HG02885 (cell line): ENCODE results near the gene RPS6KA5.
"Not testable (repeated sequence)": the region's sequence is repeated elsewhere in the genome, so short reads cannot be mapped to it uniquely, and the experiment has no call there.

Experiments used
- ATAC-seq: cut with Tn5 transposase; IDR thresholded peaks from one replicate; pipeline ENCODE4 v1.9.1; 2021; ENCODE audit warnings: mild to moderate bottlenecking; ENCODE audit not compliant: unreplicated experiment, poor library complexity

Gene RPS6KA5

DNA sequence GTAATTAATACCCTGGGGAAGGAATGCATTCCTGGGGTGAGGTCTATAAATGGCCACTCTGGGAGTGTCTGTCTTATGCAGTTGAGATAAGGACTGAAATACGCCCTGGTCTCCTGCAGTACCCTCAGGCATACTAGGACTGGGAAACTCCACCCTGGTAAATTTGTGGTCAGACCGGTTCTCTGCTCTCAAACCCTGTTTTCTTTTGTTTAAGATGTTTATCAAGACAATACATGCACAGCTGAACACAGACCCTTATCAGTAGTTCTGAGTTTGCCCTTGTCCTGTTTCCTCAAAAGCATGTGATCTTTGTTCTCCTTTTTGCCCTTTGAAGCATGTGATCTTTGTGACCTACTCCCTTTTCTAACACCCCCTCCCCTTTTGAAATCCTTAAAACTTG is 106.8 kb downstream of the RPS6KA5 start:
- not testable (repeated sequence) for ATAC-seq

DNA sequence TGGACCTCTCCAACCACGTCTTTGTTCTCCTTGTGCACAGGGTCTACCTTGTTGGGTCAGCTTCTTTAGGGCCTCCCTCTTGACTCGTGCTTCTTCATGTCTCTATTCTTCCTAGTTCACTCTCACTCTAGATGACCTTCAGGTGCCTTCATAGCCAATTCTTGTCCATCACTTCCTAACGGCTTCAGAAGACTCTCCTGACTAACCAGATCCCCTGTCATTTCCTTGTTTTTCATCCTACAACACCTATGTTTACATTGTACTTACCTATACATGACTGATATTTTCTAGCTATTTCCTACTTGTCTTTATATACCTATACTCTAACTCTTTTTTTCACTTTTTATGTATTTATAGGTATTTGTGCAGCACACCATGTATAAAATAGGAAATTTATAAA is 117.1 kb downstream of the RPS6KA5 start:
- no peak for ATAC-seq

DNA sequence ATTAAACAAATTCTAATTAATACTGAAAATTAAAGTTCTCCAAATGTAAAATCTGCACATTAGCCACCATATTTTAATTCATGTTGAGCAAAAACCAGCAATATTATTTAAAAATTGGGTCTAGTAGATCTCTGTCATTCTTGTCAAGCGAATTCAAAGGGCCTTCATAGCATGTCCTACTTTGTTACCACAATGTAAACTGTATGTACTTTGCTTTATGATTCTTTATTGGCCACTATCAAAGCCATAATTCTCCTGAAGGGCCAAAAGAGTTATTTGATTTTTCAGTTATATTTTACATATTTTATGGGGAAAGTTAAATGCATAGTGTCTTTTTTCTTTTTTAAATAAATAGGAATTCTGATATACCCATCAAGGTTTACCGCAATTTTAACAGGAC is 117.9 kb downstream of the RPS6KA5 start:
- no peak for ATAC-seq

DNA sequence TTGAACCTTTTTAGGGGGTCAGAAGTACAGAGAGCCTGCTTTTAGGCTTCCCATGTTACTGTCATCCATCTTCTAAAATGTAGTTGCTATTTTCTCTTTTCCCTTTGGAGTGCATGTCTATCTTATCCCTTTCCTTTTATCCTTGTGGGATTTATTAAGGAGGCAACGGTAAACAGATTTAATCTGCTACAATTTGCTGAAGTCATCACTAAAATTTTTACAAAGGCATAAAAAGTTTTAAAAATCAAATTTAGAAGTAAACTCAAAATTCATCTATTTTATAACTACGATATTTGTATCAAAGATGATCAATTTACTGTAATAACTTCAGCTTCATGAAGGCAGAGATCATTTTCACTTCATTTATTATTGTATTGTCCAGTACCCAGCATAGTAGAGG is 118.7 kb downstream of the RPS6KA5 start:
- ATAC-seq, result no peak

DNA sequence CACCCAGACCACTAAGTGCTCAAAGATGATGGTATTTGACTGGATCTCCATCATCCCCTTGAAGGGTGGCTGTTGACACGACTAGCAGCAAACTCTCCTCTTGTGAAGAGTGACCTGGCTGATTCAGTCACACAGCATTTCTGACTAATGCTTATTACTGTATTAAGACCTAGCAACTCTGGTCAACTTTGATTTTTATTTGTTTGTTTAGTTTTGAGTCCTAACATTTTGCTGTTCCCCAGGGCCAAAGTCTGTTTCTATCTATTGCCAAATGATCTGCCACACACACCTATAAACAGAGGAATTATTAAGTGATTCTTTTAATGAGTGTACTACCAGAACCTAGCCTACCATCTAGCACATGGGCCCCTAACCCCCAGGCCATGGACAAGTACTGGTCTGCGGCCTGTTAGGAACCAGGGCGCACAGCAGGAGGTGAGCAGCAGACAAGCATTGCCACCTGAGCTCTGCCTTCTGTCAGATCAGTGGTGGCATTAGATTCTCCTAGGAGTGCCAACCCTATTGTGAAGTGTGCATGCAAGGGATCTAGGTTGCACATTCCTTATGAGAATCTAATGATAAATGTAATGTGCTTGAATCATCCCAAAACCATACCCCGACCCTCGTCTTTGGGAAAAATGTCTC is 120.0 kb downstream of the RPS6KA5 start:
- ATAC-seq, result no peak

DNA sequence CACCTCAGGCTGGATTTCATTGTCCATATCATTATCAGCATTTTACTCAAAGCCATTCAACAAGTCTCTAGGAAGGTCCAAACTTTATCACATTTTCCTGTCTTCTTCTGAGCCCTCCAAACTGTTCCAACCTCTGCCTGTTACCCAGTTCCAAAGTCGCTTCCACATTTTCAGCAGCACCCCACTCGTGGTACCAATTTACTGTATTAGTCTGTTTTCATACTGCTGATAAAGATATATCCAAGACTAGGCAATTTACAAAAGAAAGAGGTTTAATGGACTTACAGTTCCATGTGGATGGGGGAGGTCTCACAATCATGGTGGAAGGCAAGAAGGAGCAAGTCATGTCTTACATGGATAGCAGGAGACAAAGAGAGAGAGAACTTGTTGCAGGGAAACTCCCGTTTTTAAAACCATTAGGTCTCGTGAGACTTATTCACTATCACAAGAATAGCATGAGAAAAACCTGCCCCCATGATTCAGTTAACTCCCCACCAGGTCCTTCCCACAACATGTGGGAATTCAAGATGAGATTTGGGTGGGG is 121.1 kb downstream of the RPS6KA5 start:
- ATAC-seq, result not testable (repeated sequence)

DNA sequence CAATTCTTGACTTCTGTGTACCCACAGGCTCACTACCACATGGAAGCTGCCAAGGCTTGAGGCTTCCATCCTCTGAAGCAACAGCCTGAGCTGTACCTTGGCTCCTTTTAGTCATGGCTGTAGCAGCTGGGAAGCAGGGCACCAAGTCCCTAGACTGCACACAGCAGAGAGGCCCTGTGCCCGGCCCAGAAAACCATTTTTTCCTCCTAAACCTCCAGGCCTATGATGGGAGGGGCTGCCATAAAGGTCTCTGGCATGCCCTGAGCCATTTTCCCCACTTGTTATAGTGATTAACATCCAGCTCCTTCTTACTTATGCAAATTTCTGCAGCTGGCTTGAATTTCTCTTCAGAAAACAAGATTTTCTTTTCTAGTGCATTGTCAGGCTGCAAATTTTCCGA is 121.8 kb downstream of the RPS6KA5 start:
- no peak for ATAC-seq

DNA sequence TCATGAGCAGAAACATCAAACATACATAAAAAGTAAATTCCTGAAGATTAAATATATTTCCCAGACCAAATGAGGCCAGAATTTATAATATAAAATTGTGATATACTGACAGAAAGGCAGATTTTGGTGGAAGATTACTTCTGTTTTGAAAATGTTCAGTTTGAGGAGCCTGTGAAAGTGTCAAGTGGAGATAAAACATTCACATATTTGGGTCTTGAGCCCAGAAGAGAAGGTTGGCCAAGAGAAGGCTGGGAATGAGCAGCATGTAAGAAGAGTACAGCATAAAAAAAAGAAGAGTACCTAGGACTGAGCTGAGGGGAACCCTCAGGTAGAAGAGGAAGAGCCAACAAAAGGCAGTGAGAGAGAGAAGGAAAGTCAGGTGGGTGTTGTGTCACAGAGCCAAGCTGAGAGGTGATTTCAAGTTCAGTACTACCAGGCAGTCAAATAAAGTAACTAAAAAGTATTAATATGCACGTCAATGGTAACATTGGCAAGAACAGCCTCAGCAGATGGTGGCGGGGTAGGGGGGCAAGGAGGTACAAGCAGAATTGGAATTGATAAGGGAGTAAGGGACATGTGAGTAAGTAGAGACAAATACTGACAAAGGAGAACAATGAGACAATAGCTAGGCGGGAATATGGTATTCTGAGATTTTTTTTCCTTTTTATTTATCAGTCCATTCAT is 123.5 kb downstream of the RPS6KA5 start:
- ATAC-seq, result no peak

DNA sequence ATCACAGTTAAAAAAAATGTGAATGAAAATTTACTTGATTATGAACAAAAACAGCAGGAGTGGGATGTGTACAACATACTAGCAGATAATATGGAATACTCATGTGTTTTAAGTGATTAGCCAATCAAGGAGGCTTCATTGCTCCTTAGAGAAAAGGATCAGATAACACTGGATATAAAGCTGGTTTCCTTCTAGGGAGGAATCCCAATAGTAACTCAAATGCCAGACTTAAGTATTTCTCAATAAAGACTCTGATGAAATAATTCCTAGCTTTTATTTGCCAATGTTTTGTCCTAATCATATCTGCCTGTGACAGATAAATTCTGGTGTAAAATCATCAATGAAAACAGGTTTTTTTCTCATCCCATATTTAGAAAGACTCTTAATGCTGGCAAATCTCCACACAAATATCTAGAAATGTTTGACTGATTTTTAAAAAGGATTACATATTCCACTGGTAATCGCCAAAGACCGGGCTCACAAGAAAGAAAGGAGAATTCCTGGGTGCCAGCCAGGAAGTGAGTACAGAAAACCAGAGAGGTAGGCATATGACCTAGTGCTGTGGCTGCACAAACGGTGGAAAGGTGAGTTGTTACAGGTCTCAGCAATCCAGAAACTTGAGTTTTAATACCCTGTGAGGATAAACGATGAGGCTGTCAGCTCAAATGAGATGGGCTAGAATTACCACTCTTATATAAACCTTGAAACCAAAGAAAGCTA is 135.7 kb downstream of the RPS6KA5 start:
- no peak for ATAC-seq

DNA sequence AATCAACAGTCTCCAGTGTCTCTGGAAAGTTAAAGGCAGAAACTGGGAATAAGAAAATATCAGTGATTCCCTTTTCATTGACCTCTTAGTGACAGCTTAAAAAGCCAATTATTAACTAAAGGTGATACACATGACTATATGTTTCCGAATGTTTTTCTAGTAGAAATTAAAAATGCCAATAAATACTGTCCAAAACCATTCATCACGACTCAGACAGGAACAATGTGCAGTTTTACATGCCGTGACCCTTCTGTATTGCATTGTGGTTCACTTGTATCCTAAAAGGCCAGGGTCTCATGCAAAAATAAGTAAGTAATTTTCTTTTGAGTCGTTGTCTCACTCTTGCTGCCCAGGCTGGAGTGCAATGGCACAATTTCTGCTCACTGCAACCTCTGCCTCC is 138.3 kb downstream of the RPS6KA5 start:
- no peak for ATAC-seq

DNA sequence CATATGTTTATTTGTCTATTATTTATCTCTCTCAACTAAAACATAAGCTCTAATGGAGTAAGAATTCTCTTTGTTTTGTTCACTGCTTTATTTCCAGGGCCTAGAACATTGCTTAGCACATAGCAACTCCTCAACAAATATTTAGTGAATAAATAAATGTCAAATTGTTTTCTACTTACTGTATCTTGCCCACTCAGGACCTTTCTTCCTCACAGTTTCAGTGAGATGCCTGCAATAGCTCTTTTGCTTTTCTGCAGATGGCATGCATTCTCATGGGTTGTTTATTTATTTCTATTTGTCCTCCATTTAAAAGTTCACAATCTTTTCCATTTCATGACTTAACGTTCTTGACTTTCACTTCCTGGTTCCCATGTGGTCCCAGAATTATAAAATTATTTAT is 149.3 kb downstream of the RPS6KA5 start:
- ATAC-seq, result no peak

DNA sequence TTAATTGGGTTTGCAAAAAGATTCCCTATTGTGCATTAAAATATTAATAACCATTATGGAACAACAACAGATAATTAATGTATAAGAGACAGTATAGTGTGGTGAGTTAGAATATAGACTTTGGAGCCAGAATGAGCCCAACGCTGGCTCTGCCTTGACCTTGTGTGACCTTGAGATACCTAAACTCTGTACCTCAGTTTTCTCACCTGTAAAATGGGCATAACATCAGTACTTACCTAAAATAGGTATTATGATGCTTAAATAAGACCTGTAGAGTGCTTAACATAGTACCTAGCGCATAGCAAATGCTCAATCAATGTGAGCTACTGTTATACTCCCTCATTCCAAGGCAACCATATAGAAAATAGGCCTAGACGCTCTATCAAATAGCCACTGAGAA is 153.3 kb downstream of the RPS6KA5 start:
- ATAC-seq, result no peak

DNA sequence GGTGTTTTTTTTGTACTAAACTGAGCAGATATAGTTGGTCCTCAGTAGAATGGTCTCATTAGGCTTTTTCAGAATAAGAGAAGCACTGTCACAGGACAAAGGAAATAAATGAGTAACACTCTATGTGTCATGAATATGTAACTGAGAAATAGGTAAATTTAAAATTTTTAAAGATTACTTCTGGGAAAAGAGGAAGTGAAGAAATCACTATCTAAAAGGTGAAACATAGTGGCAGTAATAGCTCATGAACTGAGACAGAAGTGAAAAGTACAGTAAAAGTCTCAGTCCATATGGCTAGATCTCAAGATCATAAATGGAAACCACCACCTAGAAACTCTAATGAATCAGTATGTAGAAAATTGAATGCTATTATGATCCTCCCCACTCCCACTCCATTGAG is 154.9 kb downstream of the RPS6KA5 start:
- ATAC-seq, result peak; percentile 93

DNA sequence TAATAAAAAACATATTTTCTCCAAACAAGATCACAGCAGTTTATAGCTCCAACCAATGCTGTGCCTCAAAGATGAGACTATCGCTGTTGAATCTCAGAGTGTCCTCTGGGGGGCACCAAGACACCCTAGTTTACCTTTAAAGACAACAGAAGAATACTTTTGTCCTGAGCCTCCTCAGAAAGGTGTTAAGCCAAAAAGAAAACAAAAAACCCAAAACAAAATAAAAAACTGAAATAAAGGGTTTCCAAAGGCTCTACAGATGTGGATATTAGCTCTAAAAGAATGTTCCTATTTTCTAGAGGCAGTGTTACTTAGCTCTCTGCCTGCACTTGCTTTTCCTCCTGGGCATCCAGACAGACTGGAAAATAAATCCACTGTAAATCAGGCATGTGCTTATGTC is 157.3 kb downstream of the RPS6KA5 start:
- ATAC-seq, result no peak

DNA sequence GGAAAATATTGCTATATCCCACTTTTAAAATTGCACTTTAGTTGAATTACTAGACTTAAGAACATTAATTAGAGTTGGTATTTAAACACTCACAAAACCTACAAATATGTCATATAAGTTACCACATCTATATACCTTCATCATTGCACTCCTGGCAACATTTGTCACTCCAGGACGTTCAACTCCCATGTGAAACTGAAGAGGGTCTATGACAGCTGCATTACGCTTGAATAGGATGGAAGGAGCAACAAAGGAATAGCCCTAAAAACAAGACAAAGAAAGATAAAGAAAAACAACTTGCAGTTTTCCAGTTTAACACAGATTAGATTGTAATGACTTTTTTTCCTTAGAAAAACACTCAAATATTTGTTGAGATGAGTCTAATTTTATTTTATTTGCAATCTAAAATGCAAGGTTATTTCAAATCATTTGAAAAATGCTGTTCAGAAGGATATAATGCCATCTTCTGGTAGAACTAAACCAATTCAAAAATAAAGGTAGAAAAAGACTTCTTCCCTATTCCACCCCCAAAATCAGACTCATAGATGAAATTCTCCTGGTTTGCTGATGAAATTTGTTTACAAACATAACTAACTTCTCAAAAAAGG is 159.9 kb downstream of the RPS6KA5 start:
- no peak for ATAC-seq

DNA sequence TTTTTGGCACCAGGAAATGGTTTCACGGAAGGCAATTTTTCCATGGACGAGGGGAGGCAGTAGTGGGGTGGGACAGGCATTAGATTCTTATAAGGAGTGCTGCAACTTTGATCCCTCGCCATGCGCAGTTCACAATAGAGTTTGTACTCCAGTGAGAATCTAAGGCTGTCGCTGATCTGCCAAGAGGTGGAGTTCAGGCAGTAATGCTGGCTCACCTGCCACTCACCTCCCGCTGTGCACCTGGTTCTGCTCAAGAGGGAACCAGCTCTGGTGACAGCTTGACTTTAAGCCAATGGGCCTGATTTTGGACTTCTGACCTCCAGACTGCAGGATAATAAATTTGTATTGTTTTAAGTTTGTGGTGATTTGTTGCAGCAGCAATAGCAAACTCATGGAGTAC is 163.4 kb downstream of the RPS6KA5 start:
- ATAC-seq, result no peak

DNA sequence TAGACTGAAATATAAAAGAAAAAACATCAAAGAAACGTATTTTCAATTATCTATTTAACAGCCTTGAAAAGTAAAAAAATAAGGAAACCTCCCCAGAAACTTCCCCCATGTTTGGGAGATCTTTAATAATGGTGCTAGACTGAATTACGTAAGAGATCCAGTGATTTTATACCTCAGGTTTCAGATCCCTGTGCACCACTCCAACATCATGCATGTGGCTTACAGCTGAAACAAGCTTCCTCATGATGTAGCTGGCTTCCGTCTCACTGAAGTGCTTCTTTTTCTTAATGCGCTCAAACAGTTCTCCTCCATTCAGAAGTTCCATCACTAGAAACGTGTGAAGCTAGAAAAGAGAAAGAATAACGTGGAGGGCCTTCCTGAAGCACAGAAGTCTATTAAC is 166.2 kb downstream of the RPS6KA5 start:
- no peak for ATAC-seq

DNA sequence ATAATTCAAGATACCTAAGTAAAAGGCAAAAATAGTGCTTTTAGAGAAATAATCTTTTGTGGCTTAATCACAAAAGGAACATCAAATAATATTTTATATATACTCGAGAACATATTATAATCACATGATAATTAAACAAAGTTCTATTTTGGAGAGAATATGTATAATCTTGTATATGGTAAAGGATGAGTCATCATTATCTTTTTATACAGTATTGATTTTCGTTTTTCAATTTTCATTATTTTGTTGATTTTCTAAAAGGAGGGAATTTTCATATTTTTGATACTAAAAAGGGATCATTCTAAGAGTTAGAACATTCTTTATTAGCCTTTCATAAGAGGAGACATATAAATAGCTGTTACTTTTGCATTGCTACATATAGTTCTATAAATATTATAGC is 166.9 kb downstream of the RPS6KA5 start:
- ATAC-seq, result no peak

DNA sequence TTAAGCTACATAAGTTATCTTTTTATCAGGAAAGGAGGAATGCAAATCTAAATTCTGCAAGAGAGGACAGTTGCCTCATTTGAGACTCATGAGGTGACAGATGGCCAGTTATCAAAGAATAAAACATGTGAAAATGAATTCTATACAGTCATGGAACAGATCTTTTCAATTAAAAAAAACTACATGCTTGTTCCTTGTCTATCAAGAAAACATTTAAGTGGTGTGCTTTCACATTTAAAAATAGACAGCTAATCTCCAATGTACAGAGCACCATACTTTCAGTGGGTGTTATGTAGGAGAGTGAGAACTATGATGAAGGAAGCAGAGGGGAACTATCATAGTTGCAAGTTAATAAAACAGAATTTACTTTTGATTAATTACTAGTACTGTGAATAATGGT is 167.5 kb downstream of the RPS6KA5 start:
- no peak for ATAC-seq

DNA sequence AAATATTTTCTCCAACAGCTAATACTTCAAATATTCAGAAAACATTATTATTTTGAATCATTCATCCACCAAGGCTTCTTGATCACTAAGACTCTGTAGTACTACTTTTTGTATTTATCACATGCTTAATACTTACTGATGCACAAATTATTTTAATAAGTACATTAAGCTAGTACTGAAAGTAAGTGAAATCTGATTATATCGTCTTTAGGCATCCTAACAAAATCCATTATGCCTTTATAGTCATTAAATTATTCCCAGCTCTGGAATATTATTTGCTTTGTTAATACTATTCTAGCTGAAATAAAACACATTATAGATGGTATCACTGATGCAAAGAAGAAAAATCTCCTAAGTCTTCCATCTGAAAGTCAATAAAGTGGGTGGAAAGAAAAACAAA is 169.1 kb downstream of the RPS6KA5 start:
- no peak for ATAC-seq
